ENCODE measurements around the gene PLEKHG3.

- TF ChIP-seq CTCF (conservative IDR thresholded peaks at IDR 0.05; ENCODE audit: low read length) = no peak
- TF ChIP-seq EZH2phosphoT487 (IDR thresholded peaks at IDR 0.05; ENCODE audit: borderline replicate concordance, low read depth, low read length) = no peak
Observed at GRCh38 chr14:64760916-64761315, 56.7 kb downstream of the PLEKHG3 start.

Measured in OCI-LY7 (cell line).